Measurements from ENCODE around the gene ART3.

DNA sequence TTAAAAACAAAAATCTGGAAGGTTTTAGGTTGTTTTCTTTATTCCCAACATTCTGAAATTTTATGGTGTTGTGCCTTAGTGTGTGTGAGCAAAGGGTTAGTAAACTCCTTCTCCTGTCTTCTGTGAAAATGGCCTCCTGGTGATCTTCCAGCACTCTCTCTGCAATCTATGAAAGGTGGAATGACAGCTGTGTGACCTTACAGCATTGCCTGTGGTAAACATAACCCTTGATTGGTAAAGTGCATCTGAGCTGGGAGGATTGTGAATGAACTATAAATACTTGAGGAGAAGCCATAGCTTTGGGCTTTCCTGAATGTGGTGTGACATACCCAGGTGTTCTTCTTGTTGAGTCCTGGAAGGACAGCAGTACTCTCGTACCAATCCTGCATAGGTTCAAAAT, 10.0 kb downstream of the ART3 start:
- TF ChIP-seq, protein P1, sequence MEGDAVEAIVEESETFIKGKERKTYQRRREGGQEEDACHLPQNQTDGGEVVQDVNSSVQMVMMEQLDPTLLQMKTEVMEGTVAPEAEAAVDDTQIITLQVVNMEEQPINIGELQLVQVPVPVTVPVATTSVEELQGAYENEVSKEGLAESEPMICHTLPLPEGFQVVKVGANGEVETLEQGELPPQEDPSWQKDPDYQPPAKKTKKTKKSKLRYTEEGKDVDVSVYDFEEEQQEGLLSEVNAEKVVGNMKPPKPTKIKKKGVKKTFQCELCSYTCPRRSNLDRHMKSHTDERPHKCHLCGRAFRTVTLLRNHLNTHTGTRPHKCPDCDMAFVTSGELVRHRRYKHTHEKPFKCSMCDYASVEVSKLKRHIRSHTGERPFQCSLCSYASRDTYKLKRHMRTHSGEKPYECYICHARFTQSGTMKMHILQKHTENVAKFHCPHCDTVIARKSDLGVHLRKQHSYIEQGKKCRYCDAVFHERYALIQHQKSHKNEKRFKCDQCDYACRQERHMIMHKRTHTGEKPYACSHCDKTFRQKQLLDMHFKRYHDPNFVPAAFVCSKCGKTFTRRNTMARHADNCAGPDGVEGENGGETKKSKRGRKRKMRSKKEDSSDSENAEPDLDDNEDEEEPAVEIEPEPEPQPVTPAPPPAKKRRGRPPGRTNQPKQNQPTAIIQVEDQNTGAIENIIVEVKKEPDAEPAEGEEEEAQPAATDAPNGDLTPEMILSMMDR (conservative IDR thresholded peaks at IDR 0.05): no peak
- TF ChIP-seq EZH2 (IDR thresholded peaks at IDR 0.05; ENCODE audit: low read depth): no peak
